Kidney capillary endothelial cell (primary cell): ENCODE results near the gene GLUL.
A peak's percentile ranks its signal among the peaks of the same experiment; 100 is the strongest.

ENCODE experiments used
- DNase-seq: peaks from one replicate; pipeline ENCODE4 v3.0.0-alpha.2; 2018; ENCODE audit warnings: low spot score

The GLUL gene

DNA sequence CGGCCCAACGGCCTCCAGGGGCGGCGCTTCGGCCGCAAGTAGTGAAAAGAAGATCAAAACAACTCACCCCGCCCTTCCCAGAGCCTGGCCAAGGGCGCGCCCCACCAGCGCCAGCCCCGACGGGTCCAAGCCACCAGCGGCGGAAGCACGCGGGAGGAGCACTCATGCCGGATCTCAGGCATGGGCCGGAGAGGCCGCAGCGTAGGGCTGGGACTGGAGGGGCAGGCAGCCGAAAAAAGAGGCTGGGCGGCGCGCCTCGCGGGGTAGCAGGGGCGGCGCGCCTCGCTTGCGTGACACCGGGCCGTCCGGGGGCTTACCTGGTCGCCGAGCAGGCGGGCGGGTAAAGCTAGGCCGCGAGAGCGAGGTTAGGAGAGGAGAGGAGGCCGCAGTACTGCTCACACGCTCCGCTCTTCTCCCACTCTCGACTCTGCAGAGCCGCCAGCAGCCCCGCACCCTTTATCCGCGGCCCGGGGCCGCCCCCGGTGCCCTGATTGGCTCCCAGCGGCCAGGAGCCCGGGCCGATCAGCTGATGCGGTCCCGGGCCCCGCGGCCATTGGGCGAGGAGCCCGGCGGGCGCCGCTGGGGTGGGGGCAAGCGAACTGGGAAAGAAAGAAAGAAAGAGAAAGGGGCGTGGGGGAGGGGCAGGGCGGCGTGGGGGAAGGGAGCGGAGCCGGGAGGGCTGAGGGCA, at the start of gene GLUL:
TSS of gene GLUL (minus strand) at position 429 of the 688 bp plus-strand sequence. CDS start 3,053 bp downstream, outside the sequence.
- peak; percentile 74 for DNase-seq

DNA sequence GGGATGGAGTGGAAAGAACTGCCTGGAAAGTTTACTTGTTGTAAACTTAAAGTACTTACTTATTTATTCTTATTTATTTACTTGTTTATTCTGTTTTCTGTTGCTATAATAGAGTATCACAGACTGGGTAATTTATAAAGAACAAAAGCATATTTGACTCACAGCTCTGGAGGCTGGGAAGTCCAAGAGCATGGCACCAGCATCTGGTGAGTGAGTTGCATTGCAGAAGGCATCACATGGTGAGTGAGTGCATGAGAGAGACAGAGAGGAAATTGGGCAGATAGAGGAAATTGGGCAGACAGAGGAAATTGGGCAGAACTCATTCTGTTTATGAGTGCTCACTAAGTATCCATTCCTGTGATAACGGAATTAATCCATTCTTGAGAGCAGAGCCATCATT, 46.7 kb upstream of the GLUL start:
- no peak for DNase-seq

DNA sequence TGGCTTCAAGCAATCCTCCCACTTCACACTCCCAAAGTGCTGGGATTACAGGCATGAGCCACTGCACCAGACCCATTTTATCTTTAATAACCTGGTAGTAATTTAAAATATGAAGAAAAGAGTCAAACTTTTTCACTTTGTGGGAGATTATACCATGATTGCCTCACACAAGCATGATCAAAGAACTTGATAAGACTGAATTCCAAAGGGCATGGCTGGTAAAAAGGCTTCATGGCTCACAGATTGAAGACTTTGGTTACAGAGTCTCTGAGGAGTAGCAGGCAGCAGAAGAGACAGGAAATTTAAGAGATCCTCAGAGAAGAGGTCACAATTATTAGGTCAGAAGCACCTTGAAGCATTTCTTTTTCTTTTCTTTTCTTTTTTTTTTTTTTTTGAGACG, 42.0 kb upstream of the GLUL start:
- no peak for DNase-seq

DNA sequence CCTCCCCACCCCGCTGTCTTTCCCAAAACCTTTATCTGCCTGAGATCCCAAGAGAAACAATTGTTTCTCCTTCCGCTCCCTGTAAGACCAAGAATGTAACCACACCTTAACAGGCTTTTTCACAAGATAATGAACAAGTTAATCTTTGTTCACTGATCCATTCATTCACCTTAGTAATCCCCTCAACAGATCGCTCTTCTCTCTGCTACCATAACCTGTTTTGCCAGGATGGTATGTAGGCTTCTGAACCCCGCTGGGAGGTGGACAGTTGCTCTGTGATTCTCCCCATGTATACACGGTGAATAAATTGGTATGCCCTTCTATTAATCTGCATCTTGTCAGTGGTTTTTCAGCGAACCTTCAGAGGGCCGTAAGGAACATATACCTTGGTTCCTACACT, 39.7 kb upstream of the GLUL start:
- no peak for DNase-seq

DNA sequence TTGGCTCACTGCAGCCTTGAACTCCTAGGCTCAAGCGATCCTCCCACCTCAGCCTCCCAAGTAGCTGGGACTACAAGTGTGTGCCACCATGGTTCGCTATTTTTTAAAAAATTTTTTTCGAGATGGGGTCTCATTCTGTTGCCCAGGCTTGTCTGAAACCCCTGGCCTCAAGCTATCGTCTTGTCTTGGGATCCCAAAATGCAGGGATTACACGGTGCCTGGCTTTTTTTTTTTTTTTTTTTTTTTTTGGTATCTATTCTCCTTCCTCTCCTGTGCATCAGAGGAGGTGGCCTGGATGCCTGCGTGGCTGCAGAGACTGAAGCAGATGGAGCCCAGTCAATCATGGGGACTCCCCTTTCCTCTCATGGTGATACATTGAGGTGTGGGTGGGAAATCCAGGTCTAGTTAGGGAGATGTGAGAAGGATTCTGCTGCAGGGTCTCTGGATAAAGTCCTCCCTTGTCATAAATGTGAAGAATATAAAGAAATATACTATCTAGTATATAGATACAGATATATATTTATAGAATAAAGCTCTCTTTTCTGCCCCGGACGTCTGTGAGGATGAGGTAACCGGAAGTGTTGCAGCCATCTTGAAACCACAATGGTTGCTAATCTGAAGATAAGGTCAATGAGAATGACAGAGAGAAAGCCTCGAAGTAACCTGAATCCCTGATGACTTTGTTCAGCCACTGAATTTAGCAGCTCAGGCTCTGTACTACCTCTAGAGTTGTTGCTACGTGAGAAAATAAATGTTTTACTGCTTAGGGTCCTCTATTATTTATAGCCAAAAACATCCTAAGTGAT, 38.9 kb upstream of the GLUL start:
- no peak for DNase-seq

DNA sequence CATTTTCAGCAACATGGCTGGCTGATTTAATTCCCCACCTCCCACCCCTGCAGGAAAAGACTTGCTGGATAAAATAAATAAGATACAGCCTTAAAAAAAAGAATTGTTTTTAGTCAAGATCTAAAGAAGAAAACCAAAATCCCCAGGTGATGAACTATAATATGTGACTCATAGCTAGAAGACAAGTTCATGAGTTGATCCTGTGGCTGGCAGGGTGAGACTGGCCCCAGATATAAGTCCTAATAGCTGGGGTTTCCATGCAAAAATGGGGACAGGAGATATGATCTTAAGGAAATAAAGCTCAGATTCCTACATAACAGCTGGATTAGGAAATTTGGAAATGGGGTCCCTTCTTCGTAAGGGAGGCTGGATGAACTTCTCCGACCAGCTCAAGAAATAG, 36.5 kb upstream of the GLUL start:
- no peak for DNase-seq

DNA sequence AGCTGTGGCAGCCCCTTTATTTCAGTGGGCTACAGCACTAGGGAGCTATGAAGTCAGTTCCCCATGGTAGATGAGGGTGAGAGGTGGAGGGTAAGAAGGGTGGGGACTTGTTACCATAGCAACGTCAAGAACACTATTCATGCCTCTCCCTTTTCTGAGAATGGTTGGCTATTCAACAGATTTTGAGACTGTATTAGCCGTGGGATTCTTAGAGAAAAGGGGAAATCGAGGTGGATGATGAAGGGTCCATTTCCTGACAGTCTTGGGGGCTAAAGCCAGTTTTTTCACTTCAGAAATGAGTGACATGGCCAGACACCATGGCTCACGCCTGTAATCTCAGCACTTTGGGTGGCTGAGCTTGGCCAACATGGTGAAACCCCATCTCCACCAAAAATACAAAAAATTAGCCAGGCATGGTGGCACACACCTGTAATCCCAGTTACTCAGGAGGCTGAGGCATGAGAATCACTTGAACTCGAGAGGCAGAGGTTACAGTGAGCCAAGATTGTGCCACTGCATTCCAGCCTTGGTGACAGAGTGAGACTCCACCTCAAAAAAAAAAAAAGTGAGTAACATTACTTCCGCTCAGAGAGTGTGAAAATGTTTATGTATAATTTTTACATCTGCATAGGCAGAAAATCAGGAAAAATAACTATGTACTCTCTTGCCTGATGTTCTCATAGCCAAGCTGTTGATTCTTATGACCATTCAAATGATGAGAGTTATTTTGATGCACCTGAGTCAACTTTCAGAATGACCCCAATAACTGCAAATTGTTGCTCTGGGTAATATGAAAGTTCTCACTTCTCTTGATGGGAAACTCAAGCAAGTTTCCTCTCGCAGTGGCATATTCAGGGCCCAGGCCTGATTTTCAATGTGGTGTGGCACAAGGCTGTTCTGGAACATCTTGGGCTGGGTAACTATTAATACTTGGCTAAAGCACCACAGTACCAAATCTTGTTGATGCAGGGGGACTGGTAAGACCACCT, 35.1 kb upstream of the GLUL start:
- no peak for DNase-seq

DNA sequence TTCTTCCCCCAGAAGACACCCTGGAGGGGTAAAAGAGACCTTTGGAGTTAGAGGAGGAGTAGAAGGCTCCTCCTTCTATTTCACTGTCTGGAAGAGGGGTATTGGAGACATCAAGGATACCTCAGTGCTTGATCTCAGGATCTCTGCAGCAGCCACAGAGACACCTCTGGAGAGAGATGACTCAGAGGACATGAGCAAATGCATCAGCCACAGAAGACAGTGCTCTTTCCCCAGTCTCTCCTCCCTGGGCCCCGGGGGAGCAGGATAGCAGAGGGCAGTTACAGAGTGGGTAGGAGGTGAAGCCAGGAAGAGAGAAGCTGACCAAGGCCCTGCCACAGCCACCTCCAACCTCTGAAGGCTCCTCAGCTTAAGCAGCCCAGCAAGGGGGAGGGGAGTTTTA, 24.2 kb upstream of the GLUL start:
- DNase-seq: no peak

DNA sequence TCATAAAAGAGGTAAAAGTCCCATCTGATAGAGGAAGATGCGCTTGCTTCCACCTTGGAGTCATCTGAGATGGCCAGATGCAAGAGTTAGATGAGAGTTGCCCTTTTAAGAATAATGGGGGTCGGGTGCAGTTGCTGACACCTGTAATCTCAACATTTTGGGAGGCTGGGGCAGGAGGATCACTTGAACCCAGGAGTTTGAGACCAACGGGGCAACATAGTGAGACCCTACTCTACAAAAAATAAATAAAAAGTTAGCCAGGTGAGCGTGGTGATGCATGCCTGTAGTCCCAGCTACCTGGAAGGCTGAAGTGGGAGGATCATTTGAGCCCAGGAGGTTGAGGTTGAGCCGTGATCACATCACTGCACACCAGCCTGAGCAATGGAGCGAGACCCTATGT, 22.4 kb upstream of the GLUL start:
- no peak for DNase-seq

DNA sequence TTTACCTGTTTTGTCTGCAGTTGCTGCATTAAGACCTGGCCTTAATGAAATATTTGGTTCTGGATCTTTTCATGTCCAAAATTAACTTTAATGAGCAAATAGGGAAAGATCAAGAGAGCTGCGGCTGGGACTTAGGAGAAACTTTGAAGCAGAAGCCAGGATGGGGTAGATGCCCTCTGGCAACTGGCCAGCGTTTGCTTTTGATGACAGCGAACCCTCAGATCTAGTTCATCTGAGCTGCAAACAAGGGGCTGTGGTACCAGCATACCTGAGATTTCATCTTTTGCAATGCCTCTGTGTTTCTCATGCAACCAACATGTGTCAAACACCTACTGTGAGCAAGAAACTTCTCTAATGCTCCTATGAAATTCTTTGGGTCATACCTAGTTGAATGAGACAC, 21.9 kb upstream of the GLUL start:
- no peak for DNase-seq

DNA sequence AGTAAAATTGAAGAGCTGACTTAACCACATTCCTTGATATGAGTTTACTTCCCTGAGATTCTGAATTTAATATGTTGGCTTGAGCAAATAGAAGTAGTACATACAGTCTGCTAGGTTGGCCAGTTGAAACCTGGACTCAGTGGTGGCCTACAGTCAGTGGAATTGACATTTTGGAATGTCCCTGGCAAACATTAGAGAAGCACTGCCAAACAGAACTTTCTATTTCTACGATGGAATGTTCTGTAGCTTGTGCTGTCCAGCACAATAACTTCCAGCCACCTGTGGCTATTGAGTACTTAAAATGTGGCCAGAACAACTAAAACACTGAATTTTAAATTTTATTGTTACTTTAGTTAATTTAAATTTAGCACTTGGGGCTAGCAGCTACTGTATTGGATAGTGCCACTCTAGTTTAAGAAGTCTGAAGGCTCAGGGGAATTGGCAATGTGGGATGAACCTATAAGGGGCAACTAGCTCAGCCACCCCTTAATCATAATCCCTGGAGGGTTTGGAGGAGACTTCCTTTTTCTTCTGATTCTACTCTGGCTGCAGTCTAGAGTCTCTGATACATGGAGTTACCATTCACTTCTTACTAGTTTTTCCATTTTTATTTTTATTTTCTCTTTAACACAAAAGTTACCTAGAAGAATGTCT, 19.2 kb upstream of the GLUL start:
- DNase-seq: no peak

DNA sequence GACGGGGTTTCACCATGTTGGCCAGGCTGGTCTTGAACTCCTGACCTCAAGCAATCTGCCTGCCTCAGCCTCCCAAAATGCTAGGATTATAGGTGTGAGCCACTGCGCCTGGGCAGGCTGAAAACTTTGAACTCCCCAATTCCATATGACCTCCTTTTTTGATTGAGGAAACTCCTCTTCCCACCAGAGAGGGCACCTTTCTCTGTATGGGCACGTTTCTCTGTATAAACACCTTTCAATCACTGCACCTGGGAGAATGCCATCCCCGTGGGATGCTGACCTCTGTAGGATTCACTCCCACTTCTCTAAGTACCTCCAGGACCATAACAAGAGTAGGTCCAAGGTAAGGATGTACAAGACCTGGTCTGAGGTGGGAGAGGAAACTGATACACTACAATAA, 18.5 kb upstream of the GLUL start:
- DNase-seq: no peak

DNA sequence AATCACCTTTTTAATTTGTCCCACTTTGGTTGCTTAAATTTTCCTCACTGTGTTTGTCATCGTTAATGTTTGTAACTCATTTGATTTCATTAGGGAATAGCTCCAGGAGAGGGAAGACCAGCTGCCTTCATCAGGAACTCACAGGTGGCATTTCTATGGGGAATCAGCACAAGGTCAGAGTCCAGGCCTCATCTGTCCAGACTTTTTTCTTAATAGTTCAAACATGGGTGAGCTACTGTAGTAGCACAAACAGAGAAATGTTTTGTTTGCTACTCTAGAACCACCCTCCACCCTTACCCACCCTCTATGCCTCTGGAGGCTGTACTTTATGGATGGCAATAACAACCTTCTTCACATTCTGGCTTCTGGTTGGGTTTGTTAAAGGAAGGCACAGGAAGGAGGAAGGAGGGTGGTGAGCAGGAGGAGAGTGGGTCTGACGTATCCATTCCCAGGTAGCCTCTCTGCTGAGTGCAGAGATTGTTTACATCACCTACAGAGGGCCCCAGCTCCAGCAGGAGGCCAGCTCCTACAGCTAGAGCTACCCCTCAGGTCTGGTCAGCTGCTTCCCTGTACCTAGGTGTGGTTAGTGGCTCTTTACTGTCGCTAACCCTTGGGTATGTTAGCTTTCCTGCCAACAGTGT, 17.0 kb upstream of the GLUL start:
- no peak for DNase-seq

DNA sequence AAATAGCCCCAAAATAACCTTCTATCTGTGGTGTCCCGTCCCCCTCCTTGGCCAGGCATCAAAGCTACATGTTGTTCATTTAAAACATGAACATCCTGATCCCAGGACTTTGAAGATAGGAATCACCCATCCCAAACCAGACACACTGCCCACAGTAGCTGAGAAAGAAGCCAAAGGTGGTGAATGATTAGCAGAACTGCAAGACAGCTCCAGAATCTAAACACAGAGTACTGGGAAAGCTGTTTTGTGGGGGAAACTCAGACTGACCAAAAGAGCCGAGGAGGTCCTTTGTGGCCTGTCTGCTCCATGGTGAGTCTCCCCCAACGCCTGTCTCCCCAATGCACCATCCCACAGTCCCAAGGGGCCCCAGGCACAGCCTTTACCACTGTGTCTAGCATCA, 16.1 kb upstream of the GLUL start:
- no peak for DNase-seq

DNA sequence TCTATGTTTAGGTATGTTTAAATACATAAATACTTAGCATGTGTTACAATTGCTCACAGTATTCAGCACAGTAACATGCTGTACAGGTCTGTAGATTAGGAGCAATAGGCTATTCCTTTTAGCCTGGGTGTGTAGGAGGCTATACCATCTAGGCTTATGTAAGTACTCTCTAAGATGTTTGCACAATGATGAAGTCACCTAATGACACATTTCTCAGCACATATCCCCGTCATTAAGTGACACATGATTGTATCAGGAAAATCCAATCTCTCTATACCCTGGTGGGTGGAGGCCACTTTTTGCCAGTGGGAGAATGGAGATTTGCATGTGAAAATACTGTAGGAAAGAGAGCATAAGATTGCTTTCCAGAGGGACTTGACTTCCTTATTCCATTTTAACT, 14.4 kb upstream of the GLUL start:
- DNase-seq: no peak

DNA sequence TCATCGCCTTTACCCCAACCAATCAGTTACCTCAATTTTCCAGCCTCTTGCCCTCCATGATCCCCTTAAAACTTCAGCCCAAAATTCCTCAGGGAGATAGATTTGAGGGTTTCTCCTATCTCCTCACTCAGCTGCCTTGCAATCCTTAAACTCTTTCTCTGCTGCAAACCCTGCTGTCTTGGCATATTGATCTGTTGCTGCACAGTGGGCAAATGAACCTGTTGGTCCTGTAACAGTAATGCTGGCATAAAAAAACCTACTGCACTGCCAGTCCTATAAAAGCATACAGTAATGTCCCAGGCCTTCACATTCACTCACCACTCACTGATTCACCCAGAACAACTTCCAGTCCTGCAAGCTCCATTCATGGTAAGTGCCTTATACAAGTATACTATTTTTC, 14.0 kb upstream of the GLUL start:
- DNase-seq: no peak

DNA sequence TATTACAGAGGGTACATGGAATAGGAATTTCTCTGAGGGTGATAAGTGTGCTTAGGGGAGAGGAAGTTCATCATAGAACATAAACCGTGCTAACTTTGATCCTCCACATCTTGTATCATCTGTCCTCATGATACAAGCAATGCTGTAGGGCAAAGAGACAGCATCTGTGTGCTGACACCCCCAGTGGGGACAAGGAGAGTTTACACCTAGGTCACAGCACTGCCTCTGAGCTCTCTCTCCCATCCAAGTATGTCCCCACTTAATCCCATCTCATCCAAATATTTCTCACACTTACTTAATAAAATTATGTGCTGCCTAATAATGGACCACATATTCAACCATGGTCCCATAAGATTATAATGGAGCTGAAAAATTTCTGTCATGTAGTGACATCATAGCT, 13.2 kb upstream of the GLUL start:
- DNase-seq: no peak

DNA sequence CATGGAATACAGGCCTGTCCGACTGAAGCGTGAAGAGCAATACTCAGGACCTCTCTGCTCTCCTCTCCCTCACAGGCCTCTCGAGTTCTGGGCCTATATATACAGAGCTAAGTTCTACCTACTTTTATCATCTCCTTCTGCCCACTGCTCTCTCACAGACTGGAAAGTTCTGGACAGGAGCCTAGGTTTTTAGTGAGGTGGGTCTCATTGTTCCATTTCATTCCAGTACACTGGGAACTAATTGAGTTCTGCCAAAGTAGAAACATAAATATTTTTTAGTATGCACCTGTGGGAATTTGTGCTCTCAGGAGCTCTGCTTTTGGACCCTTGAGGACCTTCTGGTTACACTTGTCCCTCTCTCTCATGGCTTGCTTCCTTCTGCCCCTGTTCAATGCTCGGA, 9.0 kb upstream of the GLUL start, which contains the start of gene TEDDM1:
TSS of gene TEDDM1 (minus strand) at position 101 of the 400 bp plus-strand sequence. CDS start 182 bp downstream, outside the sequence.
- no peak for DNase-seq

DNA sequence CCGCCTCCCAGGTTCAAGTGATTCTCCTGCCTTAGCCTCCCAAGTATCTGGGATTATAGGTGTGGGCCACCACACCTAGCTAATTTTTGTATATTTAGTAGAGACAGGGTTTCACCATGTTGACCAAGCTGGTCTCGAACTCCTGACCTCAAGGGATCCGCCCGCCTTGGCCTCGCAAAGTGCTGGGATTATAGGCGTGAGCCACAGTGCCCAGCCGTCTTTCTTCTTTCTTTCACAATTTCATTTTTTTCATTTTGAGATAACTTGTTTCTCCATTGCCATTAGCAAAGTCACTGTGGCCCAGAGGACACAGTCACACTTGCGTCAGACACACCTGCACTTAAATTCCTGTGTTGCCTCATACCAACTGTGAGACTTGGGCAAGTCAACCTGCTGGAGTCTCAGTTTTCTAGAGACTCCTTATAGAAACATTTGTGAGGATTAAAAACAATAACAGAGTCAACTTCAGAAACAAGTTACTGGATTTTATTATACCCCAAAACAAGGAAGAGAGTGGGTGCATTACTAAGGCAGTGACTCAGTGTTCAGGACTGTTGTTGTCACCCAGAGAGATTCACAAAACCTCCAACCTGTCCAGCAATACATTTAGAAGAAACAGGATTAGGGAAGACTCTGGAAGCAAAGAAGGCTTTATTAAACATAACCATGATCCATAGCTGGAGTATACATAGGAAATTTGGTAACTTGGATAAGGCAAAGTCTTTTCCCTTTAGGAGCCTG, 6.2 kb upstream of the GLUL start:
- no peak for DNase-seq

DNA sequence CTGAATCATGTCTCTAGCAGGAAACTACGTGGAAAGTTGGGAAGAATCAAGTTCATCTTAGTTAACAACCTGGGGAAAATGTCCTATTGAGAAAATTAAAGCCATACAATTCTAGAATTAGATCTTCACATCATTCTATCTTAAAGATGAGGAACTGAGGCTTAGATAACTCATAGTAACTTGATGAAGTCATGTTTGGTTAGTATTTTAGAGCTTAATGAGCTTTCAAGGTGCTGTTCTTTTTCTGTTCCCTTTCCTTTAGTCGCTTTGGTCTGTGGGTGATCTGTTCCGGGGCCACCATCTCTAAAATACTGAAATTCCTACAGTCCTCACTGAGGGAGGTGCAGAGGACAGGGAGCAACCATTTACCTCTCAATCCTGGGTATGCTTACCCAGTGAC, 4.3 kb upstream of the GLUL start:
- DNase-seq: no peak
